ENCODE measurements around the gene GPR78.

GPR78 gene

DNA sequence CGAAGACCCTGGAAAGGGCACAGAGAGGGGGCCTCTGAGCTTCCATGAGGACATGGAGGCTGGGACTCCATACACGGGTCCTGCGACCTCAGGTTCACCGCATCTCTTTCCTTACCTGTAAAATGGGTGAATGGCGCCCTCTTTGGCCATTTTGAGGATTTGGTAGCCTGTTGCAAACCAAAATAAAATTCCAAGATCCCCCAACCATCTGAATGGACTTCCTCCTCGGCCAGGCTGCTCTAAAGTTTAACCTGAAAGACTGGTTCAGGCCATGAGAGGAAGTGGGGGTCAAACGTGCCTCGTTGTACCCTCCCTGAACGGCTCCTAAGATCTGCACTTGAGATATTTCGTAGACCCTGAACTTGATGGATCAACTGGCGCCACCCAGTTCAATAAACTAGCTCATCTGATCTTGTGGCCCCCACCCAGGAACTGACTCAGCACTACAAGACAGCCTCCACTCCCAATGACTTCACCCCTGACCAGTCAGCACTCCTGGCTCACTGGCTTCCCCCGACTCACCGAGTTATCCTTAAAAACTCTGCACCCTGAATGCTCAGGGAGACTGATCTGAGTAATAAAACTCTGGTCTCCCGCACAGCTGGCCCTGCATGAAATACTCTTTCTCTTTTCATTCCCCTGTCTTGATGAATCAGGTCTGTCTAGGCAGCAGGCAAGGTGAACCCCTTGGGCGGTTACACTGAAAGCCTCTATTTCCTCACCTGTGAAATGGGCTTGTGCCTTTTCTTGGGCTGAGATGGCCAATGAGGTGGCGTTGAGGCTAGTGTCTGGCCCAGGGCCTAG, 32.9 kb upstream of the GPR78 start:
- DNase-seq: no peak

DNA sequence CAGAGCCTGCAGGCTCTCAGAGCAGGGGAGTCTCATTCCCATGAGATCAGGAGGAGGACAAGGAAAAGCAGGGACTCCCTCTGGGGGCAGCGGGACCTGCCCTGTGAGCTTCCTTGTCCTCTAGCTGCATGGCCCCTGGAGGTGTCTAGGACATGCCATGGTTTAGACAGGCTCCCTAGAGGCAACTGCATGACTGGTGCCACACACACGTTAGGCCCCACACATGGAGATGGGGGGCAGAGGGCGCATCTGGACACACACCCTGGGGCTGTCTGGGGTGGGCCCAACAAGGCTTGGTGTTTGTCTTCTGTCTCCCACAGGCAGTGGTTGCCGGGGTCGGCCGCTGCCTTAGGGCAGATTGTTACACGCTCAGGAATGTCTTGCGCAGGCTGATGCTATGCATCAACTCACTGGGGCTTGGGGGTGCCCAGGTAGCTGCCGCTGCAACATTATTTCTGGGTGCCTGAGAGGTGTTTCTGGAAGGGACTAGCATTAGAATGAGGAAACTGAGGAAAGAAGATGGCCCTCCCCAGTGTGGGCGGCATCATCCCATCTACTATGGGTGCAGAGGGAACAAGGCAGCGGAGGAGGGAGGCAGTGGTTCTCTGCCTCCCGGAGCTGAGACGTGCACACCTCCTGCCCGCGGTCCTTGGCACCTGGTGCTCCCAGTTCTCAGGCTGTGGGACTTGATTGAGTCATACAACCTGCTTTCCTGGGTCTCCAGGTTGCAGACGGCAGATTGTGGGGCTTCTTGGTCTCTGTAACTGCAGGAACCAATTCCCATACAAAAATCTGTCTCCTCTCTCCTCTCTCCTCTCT, 32.1 kb upstream of the GPR78 start:
- DNase-seq: no peak

DNA sequence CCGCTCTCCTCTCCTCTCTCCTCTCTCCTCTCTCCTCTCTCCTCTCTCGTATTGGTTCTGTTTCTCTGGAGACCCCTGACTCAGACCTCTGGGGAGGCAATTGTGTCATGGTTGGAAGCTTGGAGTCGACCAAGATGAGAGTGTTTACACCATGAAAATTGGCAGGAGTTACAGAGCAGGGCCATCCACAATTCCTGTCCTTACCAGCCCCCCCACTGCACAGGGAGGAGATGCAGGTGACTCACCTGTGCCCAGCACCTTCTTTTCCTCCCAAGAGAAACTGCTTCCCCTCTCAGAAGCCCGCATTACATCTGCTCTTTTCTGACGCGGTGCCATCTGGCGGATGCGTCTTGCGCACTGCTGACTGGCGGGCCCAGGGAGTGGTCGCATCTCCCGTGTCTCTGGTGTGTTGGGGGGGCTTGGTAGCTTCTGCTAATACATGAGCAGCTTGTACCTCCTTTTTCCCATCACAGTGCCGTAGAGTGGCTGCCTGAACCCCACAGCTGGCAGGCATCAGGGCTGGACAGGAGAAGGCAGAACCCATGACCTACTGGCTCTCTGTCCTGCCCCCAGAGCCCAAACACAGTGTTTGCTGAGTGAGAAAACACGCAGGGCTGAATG, 31.4 kb upstream of the GPR78 start:
- DNase-seq: no peak

DNA sequence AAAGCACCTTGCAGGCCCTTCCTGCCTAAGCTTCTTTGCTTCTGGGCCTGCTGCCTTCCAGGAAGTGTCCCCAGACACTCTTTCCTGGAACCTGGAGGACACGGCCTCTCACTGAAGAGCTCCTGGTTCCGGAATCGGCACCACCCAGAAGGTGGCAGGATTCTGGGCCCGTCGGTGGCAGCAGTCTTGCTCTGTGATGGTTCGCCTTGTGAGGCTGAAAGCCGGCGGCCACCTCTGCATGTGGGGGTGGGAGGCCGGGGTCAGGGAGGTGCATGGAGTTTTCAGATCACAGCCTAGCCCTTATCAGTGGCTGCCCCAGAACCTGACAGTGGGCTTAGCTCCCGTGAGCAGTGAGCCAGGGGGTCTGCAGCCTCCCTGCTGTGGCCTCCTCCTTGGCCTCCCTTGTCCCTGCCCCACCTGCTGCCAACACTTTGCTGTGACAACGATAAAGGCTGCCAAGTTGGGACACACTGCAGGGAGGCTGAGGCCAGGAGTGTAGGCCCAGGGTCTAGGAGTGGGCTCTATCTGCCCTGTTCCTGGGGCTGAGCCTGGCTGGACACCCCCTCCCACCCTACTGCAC, 30.8 kb upstream of the GPR78 start:
- no peak for DNase-seq

DNA sequence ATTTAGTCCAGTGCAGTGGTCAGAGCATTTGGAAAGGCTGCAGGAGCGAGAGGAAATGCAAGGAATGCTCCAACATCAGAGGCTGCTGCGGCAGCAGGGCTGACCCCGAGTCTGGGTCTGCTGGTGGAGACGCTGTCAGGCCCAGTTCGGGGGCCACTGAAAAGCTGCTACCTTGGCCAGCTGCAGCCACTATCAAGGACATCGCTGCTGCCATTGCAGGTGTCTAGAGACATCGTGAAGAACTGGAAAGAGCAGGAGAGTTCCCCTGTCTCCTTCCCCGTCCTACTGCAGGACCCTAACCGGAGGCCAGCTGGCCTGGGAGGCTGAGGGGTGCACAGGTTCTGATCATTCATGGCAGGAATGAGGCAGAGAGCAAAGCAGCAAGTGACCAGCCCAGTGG, 29.5 kb upstream of the GPR78 start:
- DNase-seq: no peak

DNA sequence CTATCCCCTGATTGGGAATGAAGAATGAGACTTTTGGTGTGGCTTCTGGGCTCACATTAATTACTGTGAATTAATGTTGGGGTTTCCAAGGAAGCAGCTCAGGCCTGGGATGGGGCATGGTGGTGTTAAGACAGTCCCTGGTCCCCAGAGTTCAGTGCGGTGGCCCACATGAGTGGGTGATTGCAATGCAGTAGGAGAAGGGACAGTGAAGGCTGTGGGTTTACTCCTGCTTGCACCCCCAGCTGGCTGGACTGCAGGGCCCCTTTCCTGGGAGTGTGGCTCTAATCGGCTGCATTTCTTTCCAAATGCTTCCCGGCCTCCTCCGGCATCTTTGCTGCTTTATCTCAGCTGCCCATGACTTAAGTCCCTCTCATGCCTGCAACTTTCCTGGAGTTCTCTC, 28.2 kb upstream of the GPR78 start:
- DNase-seq: no peak

DNA sequence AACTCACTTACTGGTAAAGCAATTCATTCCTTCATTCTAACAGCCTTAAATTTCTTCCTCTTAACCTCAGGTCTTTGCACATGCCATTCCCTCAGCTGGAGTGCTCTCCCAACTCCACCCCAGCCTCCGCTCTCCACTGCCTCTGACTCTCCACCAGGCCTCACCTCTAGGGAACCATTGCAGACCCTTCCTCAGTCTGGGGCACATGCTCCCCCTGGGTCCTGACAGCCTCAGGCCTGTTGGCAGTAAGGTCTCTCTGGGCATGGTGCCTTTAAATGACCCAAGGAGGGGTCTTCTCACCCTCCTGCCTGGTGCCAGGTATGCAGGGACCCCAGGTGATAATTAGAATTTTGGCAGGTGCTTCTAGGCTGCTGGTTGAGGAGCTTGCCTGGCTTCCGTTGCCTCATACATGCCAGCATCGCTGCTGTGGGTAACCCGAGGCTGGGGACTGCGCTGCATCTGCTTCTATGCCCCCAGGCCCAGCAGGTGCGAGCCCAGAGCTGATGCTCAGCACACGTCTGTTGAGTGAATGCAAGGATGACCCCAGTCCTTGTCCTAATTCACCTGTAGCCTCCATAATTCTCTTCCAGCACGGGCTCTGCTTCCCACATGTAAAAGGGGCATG, 27.5 kb upstream of the GPR78 start:
- DNase-seq: no peak

DNA sequence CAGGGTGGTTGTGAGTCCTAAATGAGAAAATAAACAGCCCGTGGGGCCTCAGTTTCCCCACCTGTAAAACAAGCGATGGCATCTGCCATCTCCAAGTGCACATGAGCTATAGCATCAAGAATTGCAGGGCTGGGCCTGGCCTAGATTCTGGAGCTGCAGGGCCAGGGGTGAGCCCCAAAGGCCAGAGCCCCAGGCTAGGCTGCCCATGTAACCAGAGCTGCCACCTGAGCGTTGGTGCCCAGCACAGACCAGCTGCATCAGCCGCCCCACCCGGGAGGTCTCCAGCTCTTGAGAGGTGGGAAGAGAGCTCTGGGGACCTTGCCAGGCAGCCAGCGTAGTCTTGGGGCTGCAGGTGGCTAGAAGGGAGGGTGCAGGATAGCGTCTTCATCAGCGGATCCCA, 27.0 kb upstream of the GPR78 start:
- DNase-seq: no peak

DNA sequence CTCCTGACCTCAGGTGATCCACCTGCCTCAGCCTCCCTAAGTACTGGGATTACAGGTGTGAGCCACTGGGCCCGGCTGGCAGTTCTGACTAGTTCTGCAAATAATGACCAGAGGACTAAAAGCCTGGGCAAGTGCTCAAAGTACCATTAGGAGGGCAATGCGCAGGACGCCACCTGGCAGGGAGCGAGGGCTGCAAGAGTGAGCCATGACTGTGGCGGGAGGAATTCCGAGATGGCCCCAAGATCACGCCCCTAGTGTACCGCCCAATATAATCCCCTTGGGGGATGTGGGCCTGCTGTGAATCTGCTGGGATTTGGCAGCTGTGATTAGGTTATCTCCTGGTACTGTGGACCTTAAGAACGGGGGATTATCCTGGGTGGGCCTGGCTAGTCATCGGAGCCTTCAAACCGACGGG, 26.2 kb upstream of the GPR78 start:
- DNase-seq: no peak

DNA sequence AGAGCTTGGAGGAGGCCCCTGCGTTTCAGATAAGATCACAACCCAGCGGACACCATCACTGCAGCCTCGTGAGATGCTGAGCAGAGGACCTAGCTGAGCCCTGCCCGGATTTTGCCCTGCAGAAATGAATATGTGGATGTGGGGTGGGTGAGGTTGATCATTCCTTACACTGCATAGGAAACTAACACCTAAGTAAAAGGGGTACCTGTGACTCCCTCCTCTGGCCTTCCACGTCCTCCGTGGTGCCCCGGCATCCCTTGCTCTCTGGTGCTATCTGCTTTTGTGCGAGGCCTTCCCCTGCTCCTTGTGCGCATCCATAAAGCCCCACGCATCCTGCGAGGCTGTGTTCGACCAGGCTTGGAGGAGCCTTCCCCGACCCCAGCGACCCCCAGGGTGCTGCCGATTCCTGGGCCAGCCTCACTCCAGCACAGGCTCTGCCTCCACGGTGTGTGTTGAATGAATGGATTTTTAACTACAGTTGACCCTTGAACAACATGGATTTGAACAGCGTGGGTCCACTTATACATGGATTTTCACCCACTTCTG, 25.6 kb upstream of the GPR78 start:
- no peak for DNase-seq

DNA sequence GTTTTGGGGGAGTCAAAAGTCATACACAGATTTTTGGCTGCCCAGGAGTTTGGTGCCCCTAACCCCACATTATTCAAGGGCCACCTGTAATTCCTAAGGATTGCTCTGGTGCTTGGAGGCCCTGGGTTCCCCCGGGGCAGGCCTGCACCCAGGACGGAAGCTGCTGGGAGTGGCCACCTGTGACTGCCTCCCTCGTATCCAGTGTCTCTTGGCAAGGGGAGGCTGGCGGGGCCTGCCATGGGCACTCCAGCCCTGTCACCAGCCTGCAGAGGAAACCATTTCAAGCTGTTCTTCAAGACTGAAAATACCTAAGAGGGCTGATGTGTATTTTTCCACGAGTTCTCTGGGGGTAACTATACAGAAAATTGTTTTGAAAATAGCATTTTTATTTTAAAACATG, 24.5 kb upstream of the GPR78 start:
- no peak for DNase-seq

DNA sequence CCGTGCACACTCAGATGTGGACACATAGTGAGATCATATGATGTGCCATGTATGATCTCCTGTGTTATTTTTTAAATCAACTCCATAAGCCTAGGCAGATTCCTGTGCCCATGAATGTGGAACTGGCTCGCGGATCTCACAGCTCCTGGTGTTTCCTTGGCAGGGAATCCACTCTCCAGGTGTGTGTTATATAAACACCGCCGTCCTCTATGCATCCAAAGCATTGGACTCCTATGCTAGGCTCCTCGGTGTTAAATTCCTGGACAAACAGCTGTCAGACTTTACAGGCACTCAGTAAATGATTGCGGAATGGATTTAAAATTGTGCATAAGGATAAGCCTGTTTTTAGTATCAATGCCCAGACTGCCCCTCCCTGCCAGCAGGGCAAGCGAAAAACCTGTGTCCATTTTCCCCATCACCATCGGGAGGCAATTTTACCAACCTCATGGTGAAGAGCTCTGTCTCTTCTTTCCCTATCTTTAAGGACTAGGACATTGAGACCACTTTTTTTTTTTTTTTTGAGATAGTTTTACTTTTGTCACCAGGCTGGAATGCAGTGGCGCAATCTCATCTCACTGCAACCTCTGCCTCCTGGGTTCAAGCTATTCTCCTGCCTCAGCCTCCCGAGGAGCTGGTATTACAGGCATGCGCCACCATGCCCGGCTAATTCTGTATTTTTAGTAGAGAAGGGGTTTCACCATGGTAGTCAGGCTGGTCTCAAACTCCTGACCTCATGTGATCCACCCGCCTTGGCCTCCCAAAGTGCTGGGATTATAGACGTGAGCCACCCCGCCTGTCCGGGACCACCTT, 23.6 kb upstream of the GPR78 start:
- DNase-seq: no peak

DNA sequence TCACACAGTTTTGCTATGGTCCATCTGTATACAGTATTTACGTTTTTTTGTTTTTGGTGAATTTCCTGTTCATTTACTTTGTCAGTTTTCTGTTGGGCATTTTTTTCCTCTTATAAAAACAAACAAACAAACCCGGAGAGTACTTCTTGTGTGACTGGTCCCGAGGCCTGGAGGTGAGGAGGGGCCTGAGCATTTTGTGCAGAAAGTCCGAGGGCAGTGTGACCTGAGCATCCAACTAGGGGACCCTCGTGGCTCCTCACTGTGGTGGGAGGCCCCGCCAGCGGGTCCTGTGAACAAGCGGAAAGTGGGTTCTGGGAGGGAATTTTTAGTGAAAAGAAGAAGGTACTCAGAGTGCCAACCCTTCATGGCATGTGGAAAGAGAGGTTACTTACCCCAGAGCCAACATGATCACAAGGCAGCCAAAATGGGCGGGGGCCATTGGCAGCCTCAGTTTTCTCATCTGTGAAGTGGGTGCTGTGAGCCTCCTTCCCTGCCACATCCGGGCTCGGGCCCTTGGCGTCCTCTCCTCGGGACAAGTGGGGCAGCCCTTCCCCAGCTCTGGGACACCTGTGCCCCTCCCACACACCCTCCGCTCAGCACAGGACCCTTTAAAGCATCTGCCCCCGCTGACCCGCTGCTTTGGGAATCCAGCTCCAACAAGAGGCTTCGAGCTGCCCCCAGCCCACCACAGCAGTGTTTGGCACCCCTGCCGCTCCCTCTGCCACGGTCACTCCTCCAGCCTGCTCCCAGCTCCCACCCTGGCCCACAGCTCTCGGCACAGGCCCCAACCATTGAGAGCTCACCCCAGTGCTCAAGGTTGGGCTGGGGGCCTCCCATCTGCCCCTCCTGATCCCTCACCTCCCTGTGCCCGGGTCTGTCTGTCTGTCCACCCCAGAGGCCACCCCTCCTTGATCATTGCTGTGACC, 22.8 kb upstream of the GPR78 start:
- no peak for DNase-seq

DNA sequence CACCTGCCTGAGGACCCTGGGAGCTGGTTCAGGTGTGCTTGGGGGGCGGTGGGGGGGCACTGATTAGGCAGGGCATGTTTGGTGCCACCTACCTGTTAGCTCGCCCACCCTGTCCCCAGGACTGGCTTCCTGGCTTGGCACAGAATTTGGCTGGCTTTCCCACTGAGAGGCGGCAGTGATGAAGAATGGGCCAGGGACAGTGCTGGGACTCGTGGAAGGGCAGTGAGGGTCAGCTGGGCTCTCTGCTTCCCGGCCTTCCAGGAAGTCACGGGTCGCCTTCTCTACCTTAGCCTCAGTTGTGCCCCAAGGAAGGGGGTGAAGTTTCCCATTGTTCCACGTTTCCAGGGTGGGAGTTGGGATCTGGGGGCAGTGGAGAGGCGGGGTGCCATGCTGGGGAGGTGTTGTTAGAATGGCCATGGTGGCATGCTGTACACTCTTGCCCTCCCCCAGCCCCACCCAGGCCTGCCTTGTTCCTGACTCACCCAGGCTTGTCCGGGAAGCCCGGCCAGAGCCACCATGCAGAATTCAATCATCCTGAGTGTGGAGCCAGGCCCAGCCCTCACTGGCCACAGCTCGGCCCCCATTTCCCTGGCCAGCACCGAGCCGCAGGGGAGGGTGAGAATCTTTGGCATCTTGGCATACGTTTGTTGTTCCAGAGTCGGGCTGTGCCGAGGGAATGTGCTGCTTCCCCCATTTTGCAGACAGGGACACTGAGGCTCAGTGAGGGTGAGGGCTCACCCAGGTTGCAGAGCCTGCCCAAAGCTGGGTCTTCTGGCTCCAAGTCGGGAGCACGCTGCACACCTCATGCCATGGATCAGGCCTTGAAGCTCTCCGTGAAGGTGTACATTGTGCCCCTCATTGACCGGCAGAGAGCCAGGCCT, 21.9 kb upstream of the GPR78 start:
- DNase-seq: no peak

DNA sequence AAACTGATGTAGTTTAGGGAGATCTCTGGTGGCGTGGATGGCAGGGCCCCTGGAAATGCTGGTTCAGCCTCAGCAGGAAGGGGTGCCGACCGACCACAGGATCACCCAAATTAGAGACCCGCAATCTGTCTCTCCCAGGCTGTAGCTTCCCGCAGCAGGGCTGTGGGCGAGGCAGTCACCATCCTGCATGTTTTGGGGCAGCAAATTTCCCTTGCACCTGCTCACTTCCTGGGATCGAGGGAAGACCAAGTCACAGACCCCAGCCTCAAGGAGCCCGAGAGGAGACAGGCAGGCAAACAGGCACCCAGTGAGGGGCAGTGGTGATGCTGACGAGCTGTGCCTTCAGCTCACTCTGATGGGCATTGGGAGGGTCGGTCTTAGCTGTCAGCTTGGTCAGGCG, 21.2 kb upstream of the GPR78 start:
- DNase-seq: no peak

DNA sequence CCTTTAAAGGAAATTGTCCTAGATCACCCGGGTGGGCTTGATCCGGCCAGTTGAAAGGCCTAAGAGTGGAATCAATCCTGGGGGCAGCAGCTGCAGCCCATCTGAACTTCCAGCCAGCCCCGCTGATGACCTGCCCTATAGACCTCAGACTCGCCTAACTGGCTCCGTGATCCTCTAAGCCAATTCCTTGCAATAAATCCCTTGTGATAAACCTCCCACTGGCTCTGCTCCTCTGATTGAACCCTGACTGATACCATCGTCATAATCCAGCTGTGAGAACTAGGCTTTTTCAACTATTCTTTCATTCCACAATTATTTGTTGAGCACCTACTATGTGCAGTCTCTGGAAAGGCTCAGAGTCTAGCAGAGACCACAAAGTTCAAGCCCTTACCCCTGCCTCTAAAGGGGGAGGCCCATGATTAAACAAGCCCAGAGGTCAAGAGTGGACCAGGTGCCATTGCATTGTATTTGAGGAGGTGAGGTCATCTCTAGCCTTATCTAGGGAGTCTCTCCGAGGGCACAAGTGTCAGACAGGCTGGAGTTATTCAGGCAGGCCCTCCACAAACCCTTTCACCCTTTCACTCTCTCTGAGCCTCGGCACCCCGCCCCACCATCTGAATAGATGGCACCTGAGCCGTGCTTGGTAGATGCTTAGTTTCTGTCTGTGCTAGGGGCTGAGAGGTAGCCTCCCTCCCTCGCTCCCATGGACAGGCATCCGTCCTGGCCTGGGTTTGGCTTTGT, 20.5 kb upstream of the GPR78 start:
- DNase-seq: no peak

DNA sequence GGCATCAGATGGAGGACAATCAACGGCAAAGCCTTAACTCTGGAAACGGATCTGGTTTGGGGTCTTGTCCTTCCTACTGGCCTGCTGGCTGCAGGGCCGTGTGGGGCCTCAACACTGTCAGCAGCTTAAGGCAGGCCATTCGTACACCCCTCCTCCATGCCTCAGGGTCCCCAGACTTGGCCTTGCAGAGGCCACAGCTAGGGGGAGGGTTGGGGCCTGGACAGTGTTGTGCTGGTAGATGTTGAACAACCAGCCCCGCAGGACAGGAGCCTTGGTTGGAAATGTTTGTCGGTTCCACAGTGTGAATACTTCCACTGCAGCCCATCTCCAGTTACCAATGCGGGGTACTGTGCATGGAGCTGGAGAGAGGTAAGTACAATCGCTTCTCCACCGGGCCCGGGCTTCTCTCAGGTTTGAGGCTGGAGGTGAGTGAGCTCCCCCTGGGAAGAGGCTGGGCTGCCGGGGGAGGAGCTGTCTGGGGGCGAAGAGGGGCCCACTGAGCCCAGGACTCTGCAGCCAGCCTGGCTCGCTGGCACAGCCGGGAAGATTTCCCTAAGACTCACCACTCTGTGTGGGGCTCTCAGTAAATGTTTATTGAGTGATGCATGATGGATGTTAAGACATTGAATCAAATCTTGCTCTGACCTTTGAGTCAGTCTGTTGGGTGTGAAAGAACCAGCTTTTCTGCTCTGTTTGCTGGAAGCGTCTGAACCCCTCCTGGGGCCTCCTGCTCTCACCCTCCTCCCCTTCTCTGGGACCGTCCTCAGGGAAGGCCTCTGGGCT, 19.7 kb upstream of the GPR78 start:
- no peak for DNase-seq

DNA sequence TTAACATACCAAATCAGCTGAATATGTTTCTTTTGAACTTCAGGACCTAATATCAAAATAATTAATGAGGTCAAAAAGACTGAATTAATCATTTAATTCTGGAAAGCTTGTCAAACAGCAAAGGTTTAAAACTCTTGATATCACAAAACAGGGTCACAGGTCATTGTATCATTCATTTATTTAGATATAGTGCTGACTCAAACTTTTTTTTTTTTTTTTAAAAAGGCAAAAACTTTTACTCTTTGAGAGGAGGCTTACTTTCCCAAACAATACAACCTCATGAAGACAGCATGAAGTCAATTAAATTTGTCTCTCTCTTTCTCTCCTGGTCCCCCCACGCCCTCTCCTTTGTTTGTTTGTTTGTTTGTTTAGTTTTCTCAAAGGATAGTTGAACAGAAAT, 15.6 kb upstream of the GPR78 start:
- no peak for DNase-seq
